NCI-H1092 treated with DMSO at 0.1 percent for 48 hours (cell line): ENCODE measurements around the gene DNAJB9.
"Not testable (repeated sequence)": the region's sequence is repeated elsewhere in the genome, so short reads cannot be mapped to it uniquely, and the experiment has no call there.

Experiments
- DNase-seq: peaks from one replicate; lab custom pipeline; 2025; lab: John Stamatoyannopoulos, UW

Gene DNAJB9

GRCh38 chr7:108569381-108570145 lies at the start of gene DNAJB9, which contains the start of gene THAP5:
Gene DNAJB9 (plus strand): TSS chr7:108569874. CDS start chr7:108571727, 1,853 bp downstream.
Gene THAP5 (minus strand): TSS chr7:108569706. CDS start chr7:108569569, 137 bp downstream.
- peak; percentile 99 for DNase-seq

- no peak for DNase-seq
These were observed 46.9 kb upstream of the DNAJB9 start for GRCh38 chr7:108522780-108523179.

GRCh38 chr7:108525327-108525984 lies 44.2 kb upstream of the DNAJB9 start:
- peak; percentile 94 for DNase-seq

GRCh38 chr7:108525985-108526767 lies 43.5 kb upstream of the DNAJB9 start, which contains the start of gene PNPLA8:
Gene PNPLA8 (minus strand): TSS chr7:108526135. CDS start chr7:108515491, 10,644 bp downstream.
- peak; percentile 99 for DNase-seq

GRCh38 chr7:108526768-108527017 lies 43.0 kb upstream of the DNAJB9 start:
- DNase-seq = no peak

- no peak for DNase-seq
These were observed 41.4 kb upstream of the DNAJB9 start for GRCh38 chr7:108528183-108528712.

GRCh38 chr7:108529341-108529740 lies 40.3 kb upstream of the DNAJB9 start:
- DNase-seq = no peak

- DNase-seq = no peak
These were observed 36.0 kb upstream of the DNAJB9 start for GRCh38 chr7:108533712-108534111.

GRCh38 chr7:108535257-108535656 lies 34.4 kb upstream of the DNAJB9 start:
- no peak for DNase-seq

- DNase-seq = no peak
These were observed 33.9 kb upstream of the DNAJB9 start for GRCh38 chr7:108535744-108536143.

GRCh38 chr7:108537229-108537628 lies 32.4 kb upstream of the DNAJB9 start:
- DNase-seq = no peak

- not testable (repeated sequence) for DNase-seq
These were observed 31.4 kb upstream of the DNAJB9 start for GRCh38 chr7:108538236-108538635.

- not testable (repeated sequence) for DNase-seq
These were observed 31.0 kb upstream of the DNAJB9 start for GRCh38 chr7:108538685-108539084.

- no peak for DNase-seq
These were observed 28.2 kb upstream of the DNAJB9 start for GRCh38 chr7:108541478-108541877.

GRCh38 chr7:108548141-108548896 lies 21.4 kb upstream of the DNAJB9 start:
- not testable (repeated sequence) for DNase-seq

- not testable (repeated sequence) for DNase-seq
These were observed 13.0 kb upstream of the DNAJB9 start for GRCh38 chr7:108556665-108557064.

- DNase-seq = no peak
These were observed 12.5 kb upstream of the DNAJB9 start for GRCh38 chr7:108557191-108557590.

- DNase-seq = no peak
These were observed 12.1 kb upstream of the DNAJB9 start for GRCh38 chr7:108557617-108558016.

GRCh38 chr7:108559253-108559652 lies 10.4 kb upstream of the DNAJB9 start:
- DNase-seq = no peak

- no peak for DNase-seq
These were observed 8.5 kb upstream of the DNAJB9 start for GRCh38 chr7:108561047-108561619.

- DNase-seq = no peak
These were observed 3.7 kb upstream of the DNAJB9 start for GRCh38 chr7:108565987-108566386.
